Right lobe of liver (tissue), 6 donors: ENCODE data around the gene SPPL2A. TPM values are rescaled to one million over a fixed set of nuclear protein-coding genes. Genes with fewer than 3 reads are reported as not detected.

Experiments used
- ATAC-seq, 4 donors: fragments of 200-7000 bp; cut with Tn5 transposase; one replicate each; pipeline ENCODE4 v1.9.1; 2020; ENCODE audit warnings: mild to moderate bottlenecking in 4 of 4, moderate library complexity in 4 of 4
- DNase-seq, 3 donors: peaks; one replicate each; pipeline ENCODE4 v3.0.0-alpha.2; 2020
- H3K27ac ChIP-seq, 3 donors: fragments of 200-600 bp; one replicate each; pipeline ENCODE4 v1.8.0; 2022
- H3K27me3 ChIP-seq, 2 donors: fragments of 200-600 bp; one replicate each; pipeline ENCODE4 v1.8.0; 2022
- H3K36me3 ChIP-seq, 4 donors: fragments of 200-600 bp; sonication (generic) in 1 of 4; one replicate each; pipeline versions ENCODE4 v1.5.1 to v1.8.0; 2017 to 2022; ENCODE audit warnings: control low read depth in 1 of 4
- H3K4me1 ChIP-seq, 4 donors: fragments of 200-600 bp; sonication (generic) in 1 of 4; one replicate each; pipeline versions ENCODE4 v1.5.1 to v1.8.0; 2017 to 2022; ENCODE audit warnings: control low read depth in 1 of 4
- H3K4me3 ChIP-seq, 3 donors: fragments of 200-600 bp; one replicate each; pipeline ENCODE4 v1.8.0; 2022
- H3K9me3 ChIP-seq, 4 donors: fragments of 200-600 bp; sonication (generic) in 1 of 4; one replicate each; pipeline versions ENCODE4 v1.5.1 to v1.8.0; 2017 to 2022; ENCODE audit warnings: control low read depth in 1 of 4
- CTCF ChIP-seq, 4 donors: fragments of 200-600 bp in 3 of 4; fragments of 450-650 bp in 1 of 4; IDR thresholded peaks; one replicate each; pipeline versions ENCODE4 v1.5.1 to v1.8.0; 2016 to 2022; ENCODE audit warnings: antibody characterized with exemption in 4 of 4, mild to moderate bottlenecking in 2 of 4
- POLR2A ChIP-seq: fragments of 450-650 bp; IDR thresholded peaks from one replicate; pipeline ENCODE4 v1.6.1; 2017; ENCODE audit warnings: antibody characterized with exemption, mild to moderate bottlenecking
- WGBS: methylation state at CpG from one replicate; pipeline ENCODE4 v1.1.6; 2018; ENCODE audit warnings: low coverage, low lambda C conversion rate; ENCODE audit not compliant: insufficient coverage; ENCODE audit errors: missing lambda C conversion rate; 5-methylcytosine and 5-hydroxymethylcytosine counted together
- intact Hi-C, 2 donors: fragments of 100-400 bp; cut with DNase I; formaldehyde crosslinking; loops; one replicate each; pipeline versions ENCODE4 v1.11.2 to v1.14.1; 2022
- total RNA-seq, 6 experiments: library from RNA; depleted of rRNA in 2 of 6; stranded (reverse); fragments of >200 nt in 2 of 6; fragmentation: NEBNext Ultra II Directional in 3 of 6; extraction: Animal tissue kit (Norgen Biotek cat#: 25700) in 3 of 6; gene quantifications; one replicate each; pipeline versions ENCODE4 v1.1.0 to v1.2.4, GENCODE V29; 2016 to 2023
- donor health status: DM: no; HTN: yes; CAD: no.
- donor health status: DM: no; HTN: no; CAD: no.
- donor health status: DM: no; HTN: no; CAD: no.
- donor health status: DM: no; HTN: yes; CAD: no.
- donor health status: DM: no; HTN: yes; CAD: no.

Gene SPPL2A
- total RNA-seq, 6 experiments from 2014 or later, result 94.0 to 239 (median 120) TPM

- intact Hi-C loops, result no loop called here
- H3K4me3 ChIP-seq, result no peak overlapping the region
- TF ChIP-seq POLR2A (no peak), CTCF (IDR thresholded peaks at IDR 0.05) (no peak)
- H3K4me1 ChIP-seq, result peaks cover 0 to 8% (median 0%) of the 10 kb centered on the region in 4 donors
- no peaks in the 10 kb centered on the region for H3K9me3 ChIP-seq
- no peaks in the 10 kb centered on the region for H3K36me3 ChIP-seq
- no peak for DNase-seq
- no peaks in the 10 kb centered on the region for H3K27me3 ChIP-seq
- WGBS, result 81% methylated on average over 3 of the region's 3 CpGs
- no peak overlapping the region for H3K27ac ChIP-seq
- ATAC-seq, result peak in 1 of 4 donors; percentile 18
Measured at GRCh38 chr15:50786871-50787270, 21.4 kb upstream of the SPPL2A start.

- intact Hi-C loops, result no loop called here
- Histone ChIP-seq H3K36me3 (no peaks in the 10 kb centered on the region), H3K27me3 (no peaks in the 10 kb centered on the region), H3K4me3 (no peak overlapping the region), H3K9me3 (no peaks in the 10 kb centered on the region), H3K27ac (no peak overlapping the region), H3K4me1 (peaks cover 0 to 8% (median 0%) of the 10 kb centered on the region in 4 donors)
- ATAC-seq, result peak in 3 of 4 donors; percentile 32 to 67 (median 61)
- no peak for TF ChIP-seq CTCF (IDR thresholded peaks at IDR 0.05)
- TF ChIP-seq POLR2A, result no peak
- 17% methylated on average over 2 of the region's 2 CpGs for WGBS
- no peak for DNase-seq
Measured at GRCh38 chr15:50786438-50786837, 20.9 kb upstream of the SPPL2A start.

- Histone ChIP-seq H3K9me3 (no peaks in the 10 kb centered on the region), H3K4me1 (peaks cover 0 to 8% (median 0%) of the 10 kb centered on the region in 4 donors), H3K4me3 (no peak overlapping the region), H3K27ac (no peak overlapping the region), H3K27me3 (no peaks in the 10 kb centered on the region), H3K36me3 (no peaks in the 10 kb centered on the region)
- intact Hi-C loops, result no loop called here
- ATAC-seq (no peak), DNase-seq (no peak)
- TF ChIP-seq POLR2A (no peak), CTCF (IDR thresholded peaks at IDR 0.05) (no peak)
Measured at GRCh38 chr15:50783895-50784294, 18.4 kb upstream of the SPPL2A start.

GRCh38 chr15:50783411-50783810 is 17.9 kb upstream of the SPPL2A start:
- WGBS, result 89% methylated on average over 2 of the region's 2 CpGs
- Histone ChIP-seq H3K9me3 (no peaks in the 10 kb centered on the region), H3K4me3 (no peak overlapping the region), H3K27me3 (no peaks in the 10 kb centered on the region), H3K36me3 (no peaks in the 10 kb centered on the region), H3K27ac (no peak overlapping the region), H3K4me1 (peaks cover 0 to 8% (median 0%) of the 10 kb centered on the region in 4 donors)
- DNase-seq (no peak), ATAC-seq (no peak)
- intact Hi-C loops, result no loop called here
- TF ChIP-seq CTCF (IDR thresholded peaks at IDR 0.05) (no peak), POLR2A (no peak)

GRCh38 chr15:50778086-50778485 is 12.6 kb upstream of the SPPL2A start:
- no peaks in the 10 kb centered on the region for H3K4me1 ChIP-seq
- no peaks in the 10 kb centered on the region for H3K36me3 ChIP-seq
- TF ChIP-seq CTCF (IDR thresholded peaks at IDR 0.05) (no peak), POLR2A (no peak)
- H3K9me3 ChIP-seq, result no peaks in the 10 kb centered on the region
- ATAC-seq (peak; percentile 92 to 98 (median 92)), DNase-seq (peak in 2 of 3 donors; percentile 44 to 86)
- no peak overlapping the region for H3K4me3 ChIP-seq
- no peaks in the 10 kb centered on the region for H3K27me3 ChIP-seq
- H3K27ac ChIP-seq, result peak overlapping the region in 1 of 3 donors; percentile 66
- WGBS, result 55% methylated on average over 5 of the region's 5 CpGs
- intact Hi-C loops, result no loop called here
